Right cardiac atrium (tissue), 5 donors: ENCODE data around the gene G0S2. TPM values are rescaled to one million over a fixed set of nuclear protein-coding genes. Genes with fewer than 3 reads are reported as not detected.

Experiments used
- ATAC-seq, 2 donors: fragments of 200-7000 bp; cut with Tn5 transposase; one replicate each; pipeline versions ENCODE4 v1.8.0 to v1.9.1; 2020; ENCODE audit warnings: moderate library complexity in 2 of 2, mild to moderate bottlenecking in 1 of 2
- DNase-seq, 3 donors: peaks; one replicate each; pipeline ENCODE4 v3.0.0-alpha.2; 2020
- H3K27ac ChIP-seq: one replicate; pipeline ENCODE4 v1.5.1; 2013; ENCODE audit warnings: mild to moderate bottlenecking, low read length, control low read depth, moderate library complexity
- H3K27me3 ChIP-seq: one replicate; pipeline ENCODE4 v1.6.1; 2013; ENCODE audit not compliant: control insufficient read depth, insufficient read depth
- H3K4me1 ChIP-seq: one replicate; pipeline ENCODE4 v1.6.1; 2013; ENCODE audit warnings: low read length; ENCODE audit not compliant: control insufficient read depth, insufficient read depth
- H3K4me3 ChIP-seq: one replicate; pipeline ENCODE4 v1.5.1; 2013; ENCODE audit warnings: low read length, control low read depth
- H3K9me3 ChIP-seq: one replicate; pipeline ENCODE4 v1.6.1; 2013; ENCODE audit warnings: low read length; ENCODE audit not compliant: control insufficient read depth
- WGBS: extraction: QIAGEN DNeasy Blood & Tissue Kit; methylation state at CpG from one replicate; pipeline ENCODE4 v1.1.7; 2013; 5-methylcytosine and 5-hydroxymethylcytosine counted together
- intact Hi-C, 4 donors: fragments of 100-400 bp; cut with DNase I; formaldehyde crosslinking; loops; one replicate each; pipeline versions ENCODE4 v1.11.0 to v1.14.0; 2022 to 2023
- polyA plus RNA-seq: library from polyadenylated mRNA; stranded (reverse); fragments of 200-250 nt; gene quantifications from one replicate; pipeline ENCODE4 v1.2.3, GENCODE V29; 2013
- total RNA-seq, 4 donors: library from RNA; stranded (reverse); fragmentation: NEBNext Ultra II Directional; extraction: Animal tissue kit (Norgen Biotek cat#: 25700); gene quantifications; one replicate each; pipeline ENCODE4 v1.2.1, GENCODE V29; 2021
- donor health status: healthy with polysubstance abuse.
- donor health status: DM: no; HTN: yes; CAD: no.
- donor health status: DM: no; HTN: no; CAD: no.
- donor health status: DM: no; HTN: yes; CAD: no; lungs with severe emphysema.
- donor health status: DM: yes; HTN: yes; CAD: no.

The G0S2 gene
- total and polyA plus RNA-seq, 5 donors: 77.4 to 414 (median 276) TPM

DNA sequence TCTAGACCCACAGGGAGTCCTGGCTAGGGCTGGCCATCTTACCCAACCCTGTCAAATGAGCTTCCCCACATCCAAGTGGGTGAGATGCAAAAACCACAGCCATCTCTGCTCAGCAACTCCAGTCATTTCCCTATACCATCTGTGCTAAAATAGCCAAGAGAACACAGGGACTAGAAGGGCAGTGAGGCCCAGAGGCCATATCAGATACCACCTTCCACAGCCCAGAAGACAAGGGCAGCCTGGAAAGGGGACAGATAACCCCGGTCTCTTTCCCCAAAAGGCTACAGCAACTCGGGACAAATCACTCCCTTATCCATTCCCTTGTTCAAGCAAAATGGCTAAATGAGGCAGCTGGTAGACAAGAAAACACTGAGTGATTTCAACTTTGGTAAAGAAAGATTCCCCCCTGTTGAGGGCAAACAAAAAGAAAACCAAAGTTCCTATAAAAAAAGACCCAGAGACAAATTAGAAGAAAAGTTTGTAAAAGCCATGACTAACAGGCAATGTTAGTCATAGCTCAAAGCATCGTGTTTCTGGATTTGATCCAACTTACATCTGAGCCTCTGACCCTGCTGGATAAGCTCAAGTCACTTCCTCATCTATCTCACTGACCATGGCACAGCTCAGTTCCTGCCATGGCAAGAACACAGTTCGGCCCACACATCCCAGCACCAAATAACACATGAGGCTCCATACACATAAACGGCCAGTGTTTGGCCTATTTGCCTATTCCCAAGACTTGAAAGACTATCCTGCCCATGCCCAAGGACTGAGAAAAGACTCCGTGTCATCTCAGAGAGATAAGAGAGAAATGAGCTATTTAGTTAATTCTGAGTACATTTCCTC lies 26.1 kb upstream of the G0S2 start:
- intact Hi-C loops: no loop called here
- Histone ChIP-seq H3K4me1 (peaks cover 39% of the 10 kb centered on the region), H3K27ac (peak overlapping the region; percentile 32), H3K27me3 (no peaks in the 10 kb centered on the region), H3K9me3 (no peaks in the 10 kb centered on the region), H3K4me3 (no peak overlapping the region)
- WGBS: 30% methylated on average over 6 of the region's 6 CpGs
- ATAC-seq (peak; percentile 53 to 83), DNase-seq (peak in 1 of 3 donors; percentile 47)

DNA sequence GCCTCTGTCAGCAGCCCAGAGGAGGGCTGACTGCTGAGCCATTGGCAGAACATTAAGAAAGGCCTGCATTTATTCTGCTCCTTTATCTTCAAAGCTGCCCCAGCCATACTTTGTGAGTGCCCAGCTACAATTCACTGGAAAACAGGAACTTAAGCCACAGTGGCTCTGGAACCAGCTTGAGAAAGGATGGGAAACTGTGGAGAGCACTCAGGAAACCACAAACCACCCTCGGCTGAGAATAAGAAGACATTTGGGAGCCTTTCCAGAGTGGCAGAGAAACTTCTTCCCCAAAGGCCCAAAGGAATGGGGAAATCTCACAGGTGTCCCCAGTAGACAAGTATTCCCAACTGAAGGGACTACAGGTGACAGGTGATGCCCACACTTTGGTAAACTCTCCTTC lies 24.8 kb upstream of the G0S2 start:
- DNase-seq (no peak), ATAC-seq (no peak)
- H3K27me3 ChIP-seq: no peaks in the 10 kb centered on the region
- no peak overlapping the region for H3K4me3 ChIP-seq
- WGBS: 77% methylated on average over 1 of the region's 1 CpG
- intact Hi-C loops: no loop called here
- H3K4me1 ChIP-seq: peaks cover 38% of the 10 kb centered on the region
- no peaks in the 10 kb centered on the region for H3K9me3 ChIP-seq
- no peak overlapping the region for H3K27ac ChIP-seq

DNA sequence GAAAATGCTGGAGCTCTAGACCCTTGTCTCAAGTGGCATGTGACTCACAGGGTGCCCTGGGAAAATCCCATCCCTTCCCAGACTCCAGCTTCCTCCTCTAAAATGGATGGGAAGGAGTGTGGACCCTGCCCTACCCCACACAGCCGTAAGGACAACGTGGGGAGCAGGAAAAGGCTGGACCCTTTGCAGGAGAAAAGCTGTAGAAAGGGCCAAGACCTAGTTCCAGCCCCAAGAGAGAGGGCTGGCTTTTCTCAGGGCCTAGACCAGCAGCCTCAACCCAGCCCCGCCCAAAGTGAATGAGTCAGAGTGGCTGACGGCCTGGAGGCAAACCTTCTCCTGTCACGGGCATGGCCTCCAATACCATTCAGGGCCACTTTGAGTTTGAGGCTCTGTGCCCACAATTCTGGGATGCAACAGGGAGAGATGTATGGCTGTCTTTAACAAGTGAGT lies 24.0 kb upstream of the G0S2 start:
- Histone ChIP-seq H3K4me3 (no peak overlapping the region), H3K27me3 (no peaks in the 10 kb centered on the region), H3K27ac (no peak overlapping the region), H3K4me1 (peaks cover 33% of the 10 kb centered on the region), H3K9me3 (no peaks in the 10 kb centered on the region)
- 38% methylated on average over 5 of the region's 5 CpGs for WGBS
- intact Hi-C loops: no loop called here
- DNase-seq (peak; percentile 85 to 88 (median 87)), ATAC-seq (peak; percentile 77 to 83)

DNA sequence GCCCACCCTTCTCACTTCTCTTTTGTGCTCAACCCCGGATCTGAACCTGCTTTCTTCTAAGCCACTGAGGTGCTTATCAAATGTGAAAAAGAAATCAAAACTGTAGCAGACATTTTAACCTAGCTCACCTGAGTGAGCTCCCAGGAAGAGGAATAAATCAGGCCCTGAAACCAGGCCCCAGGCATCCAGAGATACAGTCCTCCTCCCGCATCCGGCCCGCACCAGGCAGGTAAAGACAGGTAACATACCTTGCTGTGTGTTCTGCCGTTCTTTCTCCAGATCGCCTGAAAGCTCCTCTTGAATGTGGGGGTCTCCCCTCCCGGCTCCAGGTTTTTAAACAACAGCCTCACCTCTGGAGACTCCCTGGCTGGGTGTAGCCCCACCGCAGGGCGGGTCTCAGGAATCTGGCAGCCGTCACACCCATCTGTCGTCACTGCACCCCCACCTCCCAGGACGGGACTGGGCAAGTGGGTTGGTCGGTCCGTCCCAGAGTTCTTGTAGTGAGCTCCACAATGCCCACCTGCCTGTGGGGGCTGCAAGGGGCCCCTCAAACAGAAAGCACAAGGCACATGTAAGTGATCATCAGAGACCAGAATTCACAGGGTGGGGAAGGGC lies 23.0 kb upstream of the G0S2 start, which contains the start of gene LAMB3:
Gene LAMB3 (minus strand): TSS at position 305 of the 615 bp plus-strand sequence. CDS start 1,481 bp downstream, outside the sequence.
- H3K9me3 ChIP-seq: no peaks in the 10 kb centered on the region
- H3K4me3 ChIP-seq: no peak within 1 kb of the TSS
- ATAC-seq: no peak
- WGBS: 76% methylated on average over 14 of the region's 14 CpGs
- DNase-seq: no peak
- intact Hi-C loops: no loop called here
- no peaks in the 10 kb centered on the region for H3K27me3 ChIP-seq
- peak within 1 kb of the TSS; percentile 7 for H3K27ac ChIP-seq
- H3K4me1 ChIP-seq: peaks cover 22% of the 10 kb centered on the region

DNA sequence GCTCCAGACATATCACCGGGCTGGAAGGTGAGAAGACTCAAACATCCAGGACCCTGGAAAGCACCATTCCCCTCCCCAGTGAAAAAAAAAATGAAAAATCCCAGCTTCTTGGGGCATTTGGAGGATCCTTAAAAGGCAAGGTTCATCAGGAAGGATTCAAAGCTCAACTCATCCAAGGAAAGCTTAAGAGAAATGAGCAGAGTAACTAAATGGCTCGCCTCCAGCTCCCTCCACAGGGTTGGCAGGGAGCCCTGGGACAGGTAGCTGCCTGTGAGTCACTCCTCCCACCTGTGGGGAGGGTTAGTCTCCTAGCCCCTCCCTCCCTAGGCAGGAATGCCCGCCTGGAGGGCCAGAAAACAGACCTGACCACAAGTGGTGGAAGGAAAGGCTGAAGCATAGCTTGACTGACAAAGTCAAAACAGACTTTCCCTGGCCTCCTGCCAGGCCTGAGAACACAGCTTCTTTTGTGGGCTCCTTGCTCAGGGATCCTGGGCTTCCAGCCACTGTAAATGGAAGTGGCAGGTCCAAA lies 22.3 kb upstream of the G0S2 start:
- intact Hi-C loops: no loop called here
- peak; percentile 10 to 17 for ATAC-seq
- H3K4me3 ChIP-seq: no peak overlapping the region
- DNase-seq: peak; percentile 84 to 93 (median 90)
- H3K9me3 ChIP-seq: no peaks in the 10 kb centered on the region
- H3K27me3 ChIP-seq: no peaks in the 10 kb centered on the region
- WGBS: 58% methylated on average over 3 of the region's 3 CpGs
- H3K27ac ChIP-seq: peak overlapping the region; percentile 7
- peaks cover 18% of the 10 kb centered on the region for H3K4me1 ChIP-seq

DNA sequence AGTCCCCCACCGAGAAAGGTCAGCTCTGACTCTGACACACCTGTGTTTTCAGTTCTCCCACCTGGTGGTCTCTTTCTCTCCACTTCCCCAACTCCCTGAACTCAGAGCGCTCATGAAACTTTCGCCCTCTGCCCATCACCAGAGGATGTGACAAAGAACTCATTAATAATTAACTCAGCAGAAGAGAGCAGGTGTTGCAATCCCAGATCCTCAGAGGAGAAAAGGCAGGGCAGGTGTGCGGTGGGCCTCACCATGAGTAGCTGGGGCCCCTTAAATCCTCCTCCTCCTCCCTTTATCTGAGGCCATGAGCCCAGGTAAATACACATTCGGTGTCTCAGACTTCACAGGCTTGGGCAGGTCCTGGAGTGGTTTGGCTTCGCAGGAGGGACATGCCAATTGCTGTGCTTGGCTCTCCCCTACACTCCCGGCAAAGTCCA lies 21.3 kb upstream of the G0S2 start:
- Histone ChIP-seq H3K27ac (no peak overlapping the region), H3K4me3 (no peak overlapping the region), H3K9me3 (no peaks in the 10 kb centered on the region), H3K27me3 (no peaks in the 10 kb centered on the region), H3K4me1 (peaks cover 18% of the 10 kb centered on the region)
- intact Hi-C loops: no loop called here
- ATAC-seq (no peak), DNase-seq (no peak)
- 96% methylated on average over 7 of the region's 7 CpGs for WGBS

DNA sequence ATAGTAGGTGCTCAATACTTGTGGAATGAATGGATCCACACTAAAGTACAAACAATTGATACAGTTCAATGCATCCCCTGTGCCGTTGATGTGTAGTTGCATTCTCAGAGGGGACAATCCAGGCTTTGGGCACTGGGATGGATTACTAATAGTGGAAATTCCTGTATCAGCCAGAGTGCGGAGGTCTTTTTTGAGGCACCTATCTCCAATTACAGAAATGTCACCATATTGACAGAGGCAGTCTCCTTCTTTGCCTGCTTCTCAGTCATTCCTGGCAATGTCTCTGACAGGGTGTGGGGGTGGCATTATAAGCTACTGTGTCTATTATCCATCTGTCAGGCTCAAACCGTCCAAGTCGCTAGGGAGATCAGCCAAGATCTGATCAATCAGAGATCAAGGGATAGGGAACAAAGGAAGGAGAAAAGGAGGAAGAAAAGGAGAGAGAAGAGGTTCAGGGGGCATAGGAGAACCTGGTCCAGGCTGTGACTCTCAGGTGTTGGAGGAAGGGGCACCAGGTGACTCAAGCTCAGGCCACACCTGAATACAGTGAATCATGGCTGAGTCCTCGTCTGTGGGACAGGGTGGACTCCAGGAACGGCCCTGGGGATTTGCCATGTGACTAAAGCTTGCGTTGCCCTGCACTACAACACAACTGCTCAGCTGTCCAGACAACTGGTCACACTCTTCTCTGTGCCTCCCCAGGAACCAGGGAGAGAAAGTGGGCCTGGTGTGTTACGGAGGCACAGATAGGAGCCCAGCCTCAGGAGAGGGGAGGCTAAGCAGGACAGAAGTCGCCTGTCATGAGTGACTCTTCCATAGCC lies 19.6 kb upstream of the G0S2 start:
- DNase-seq (no peak), ATAC-seq (no peak)
- H3K9me3 ChIP-seq: no peaks in the 10 kb centered on the region
- intact Hi-C loops: no loop called here
- H3K4me3 ChIP-seq: no peak overlapping the region
- WGBS: 89% methylated on average over 9 of the region's 9 CpGs
- H3K4me1 ChIP-seq: peaks cover 15% of the 10 kb centered on the region
- H3K27ac ChIP-seq: no peak overlapping the region
- no peaks in the 10 kb centered on the region for H3K27me3 ChIP-seq

DNA sequence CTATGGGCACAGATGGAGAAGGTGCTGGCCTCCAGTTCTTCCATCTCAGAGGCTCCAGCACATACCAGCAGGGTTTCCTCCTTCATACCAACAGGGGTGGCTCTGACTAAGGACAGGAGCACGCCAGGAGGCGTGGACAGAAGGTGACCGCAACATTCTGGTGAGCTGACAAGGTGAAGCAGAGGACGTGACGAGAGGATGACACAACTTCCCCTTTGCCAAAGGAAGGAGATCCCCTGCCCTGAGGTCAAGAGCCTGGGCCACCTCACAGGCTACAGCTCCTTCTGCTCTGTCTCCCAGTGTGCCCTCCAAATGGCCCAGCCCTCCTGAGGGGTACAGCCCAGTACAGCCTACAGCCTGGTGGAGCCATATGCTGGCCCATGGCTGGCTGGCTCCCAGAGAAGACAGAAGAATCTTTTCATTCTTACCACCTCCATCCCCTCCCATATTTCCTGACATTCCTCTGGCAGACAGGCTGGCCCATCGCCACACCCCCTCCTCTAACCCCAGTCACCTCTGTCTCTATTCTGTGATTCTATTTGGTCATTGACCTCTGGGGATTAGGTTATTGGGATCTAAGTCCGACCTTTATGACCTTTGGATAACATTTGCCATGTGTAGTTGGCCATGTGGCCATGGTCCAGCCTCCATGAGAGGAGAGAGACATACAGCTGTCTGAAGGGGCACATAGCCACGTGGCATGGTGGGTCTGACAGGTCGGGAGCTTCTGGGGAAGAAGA lies 17.9 kb upstream of the G0S2 start:
- H3K4me3 ChIP-seq: no peak overlapping the region
- H3K4me1 ChIP-seq: peaks cover 5% of the 10 kb centered on the region
- intact Hi-C loops: no loop called here
- H3K27me3 ChIP-seq: no peaks in the 10 kb centered on the region
- H3K9me3 ChIP-seq: no peaks in the 10 kb centered on the region
- H3K27ac ChIP-seq: no peak overlapping the region
- 79% methylated on average over 9 of the region's 9 CpGs for WGBS
- no peak for ATAC-seq
- DNase-seq: peak in 1 of 3 donors; percentile 51

DNA sequence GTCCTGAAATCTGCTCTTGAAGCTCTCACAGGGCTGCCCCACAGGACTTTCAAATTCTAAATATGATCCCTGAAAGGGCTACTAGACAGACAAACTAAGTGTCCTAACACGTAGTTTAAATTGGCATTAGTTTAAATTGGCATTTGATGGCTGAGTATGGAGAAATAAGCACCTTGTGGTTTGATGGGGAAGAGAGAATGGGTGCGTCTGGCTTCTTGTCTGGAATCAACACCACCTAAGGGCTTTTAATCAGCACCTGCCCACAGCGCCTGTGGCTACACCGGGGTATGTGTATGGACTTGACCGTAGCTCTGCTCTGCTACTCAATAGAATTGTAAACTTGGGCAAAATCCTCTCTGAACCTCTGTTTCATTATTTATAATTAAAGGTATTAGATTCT lies 17.3 kb upstream of the G0S2 start:
- Histone ChIP-seq H3K9me3 (no peaks in the 10 kb centered on the region), H3K27ac (no peak overlapping the region), H3K27me3 (no peaks in the 10 kb centered on the region), H3K4me3 (no peak overlapping the region), H3K4me1 (peaks cover 4% of the 10 kb centered on the region)
- intact Hi-C loops: no loop called here
- no peak for ATAC-seq
- WGBS: 96% methylated on average over 5 of the region's 5 CpGs
- DNase-seq: no peak

DNA sequence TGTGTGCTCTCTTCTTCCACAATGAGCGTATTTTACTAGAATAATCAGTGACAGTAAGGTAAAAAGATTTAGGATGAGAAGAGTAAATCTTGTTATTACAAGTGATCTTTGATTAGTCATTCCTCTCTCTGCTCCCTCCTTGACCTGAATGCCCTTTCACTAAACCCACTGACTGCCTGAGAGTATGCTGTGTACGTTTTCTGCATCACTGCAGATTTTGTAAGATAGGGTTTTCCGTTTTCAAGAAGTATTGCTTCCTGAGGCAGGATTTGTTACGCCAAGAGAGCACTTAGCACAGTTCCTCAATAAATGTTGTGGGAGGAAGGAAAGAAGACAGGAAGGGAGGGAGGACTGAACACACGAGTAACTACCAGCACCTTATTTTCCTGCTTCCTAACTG lies 15.3 kb upstream of the G0S2 start:
- WGBS: 52% methylated on average over 5 of the region's 5 CpGs
- peak in 1 of 2 donors; percentile 22 for ATAC-seq
- intact Hi-C loops: no loop called here

More for the DNA sequence above, 15.3 kb upstream of the G0S2 start:
- Histone ChIP-seq H3K9me3 (no peaks in the 10 kb centered on the region), H3K4me3 (no peak overlapping the region), H3K27me3 (no peaks in the 10 kb centered on the region), H3K27ac (no peak overlapping the region), H3K4me1 (no peaks in the 10 kb centered on the region)
- no peak for DNase-seq
